HCT116 (cell line): ENCODE measurements around the gene CD300C. TPM values are rescaled to one million over a fixed set of nuclear protein-coding genes. Genes with fewer than 3 reads are reported as not detected.

Source experiments
- ATAC-seq: fragments of 200-7000 bp; cut with Tn5 transposase; 2 replicates; pipeline ENCODE4 v1.9.1; 2020; ENCODE audit warnings: mild to moderate bottlenecking, moderate library complexity
- BruUV-seq: library from RNA; stranded (reverse); fragments of 400-500 nt; replicated peaks from 2 replicates; lab custom pipeline; 2021; lab: Mats Ljungman, UMichigan
- CTCF ChIA-PET: fragments of 300-600 bp; sonication (Branson Sonifier 250); formaldehyde crosslinking; loops from one replicate; lab custom pipeline; 2021; ENCODE audit warnings: antibody characterized with exemption; lab: Charles Lee
- POLR2A ChIA-PET: fragments of 300-600, 350-600 bp; sonication (Branson Sonifier 250); formaldehyde crosslinking; loops from one replicate; lab custom pipeline; 2021; ENCODE audit warnings: antibody characterized with exemption; lab: Charles Lee
- RAD21 ChIA-PET, 2 experiments: fragments of 300-600 bp; sonication (Branson Sonifier 250); formaldehyde crosslinking; loops; one replicate each; lab custom pipeline; 2023; ENCODE audit warnings: low total read pairs in 2 of 2; ENCODE audit not compliant: uncharacterized antibody in 2 of 2, unreplicated experiment in 2 of 2, low non-redundant PET in 1 of 2; lab: Charles Lee
- DNase-seq: peaks from one replicate; pipeline ENCODE4 v3.0.0-alpha.2; 2010; ENCODE audit warnings: low read depth, low spot score
- H2AFZ ChIP-seq: fragments of 200-600 bp; shearing (Covaris generic), sonication (generic); 2 replicates; pipeline ENCODE4 v1.6.1; 2017; ENCODE audit warnings: low read depth, mixed run types, mixed read lengths, antibody characterized with exemption, low read length; ENCODE audit not compliant: poor library complexity, severe bottlenecking
- H3K27ac ChIP-seq: 2 replicates; pipeline ENCODE4 v1.5.1; 2012; ENCODE audit warnings: low read depth, low read length
- H3K27me3 ChIP-seq: fragments of 200-600 bp; sonication (generic); 2 replicates; pipeline ENCODE4 v1.6.1; 2016; ENCODE audit warnings: mixed run types, low read length, mixed read lengths; ENCODE audit not compliant: insufficient read depth
- H3K36me3 ChIP-seq, 2 experiments: fragments of 200-500 bp in 1 of 2; fragments of 200-600 bp in 1 of 2; sonication (Bioruptor generic) in 1 of 2; sonication (generic) in 1 of 2; 2 replicates each; pipeline versions ENCODE4 v1.5.1 to v1.6.1; 2014 to 2016; ENCODE audit warnings: low read length in 2 of 2, inconsistent platforms in 1 of 2, mixed read lengths in 1 of 2, mixed run types in 1 of 2; ENCODE audit not compliant: insufficient read depth in 2 of 2, control insufficient read depth in 1 of 2
- H3K4me1 ChIP-seq, 2 experiments: fragments of 200-600 bp in 1 of 2; sonication (generic) in 1 of 2; 2 replicates each; pipeline versions ENCODE4 v1.5.1 to v1.6.1; 2012 to 2017; ENCODE audit warnings: low read length in 2 of 2, inconsistent platforms in 1 of 2, mild to moderate bottlenecking in 1 of 2, mixed read lengths in 1 of 2, mixed run types in 1 of 2, moderate library complexity in 1 of 2; ENCODE audit not compliant: insufficient read depth in 2 of 2, control insufficient read depth in 1 of 2
- H3K4me2 ChIP-seq: fragments of 200-600 bp; sonication (generic); 2 replicates; pipeline ENCODE4 v1.6.1; 2017; ENCODE audit warnings: mixed run types, low read length, mixed read lengths
- H3K4me3 ChIP-seq, 2 experiments: fragments of 200-600 bp in 1 of 2; sonication (generic) in 1 of 2; replicated peaks in 1 of 2; 2 replicates each; pipeline ENCODE4 v1.5.1; 2011 to 2016; ENCODE audit warnings: low read length in 2 of 2, control low read depth in 1 of 2, low read depth in 1 of 2, mild to moderate bottlenecking in 1 of 2, mixed read lengths in 1 of 2, mixed run types in 1 of 2
- H3K79me2 ChIP-seq: fragments of 200-600 bp; sonication (generic); 2 replicates; pipeline ENCODE4 v1.6.1; 2017; ENCODE audit warnings: mild to moderate bottlenecking, mixed run types, low read length, moderate library complexity, mixed read lengths; ENCODE audit not compliant: insufficient read depth
- H3K9ac ChIP-seq: fragments of 200-600 bp; sonication (generic); 2 replicates; pipeline ENCODE4 v1.6.1; 2016; ENCODE audit warnings: low read length, mixed read lengths
- H3K9me2 ChIP-seq: fragments of 200-600 bp; sonication (generic), shearing (Covaris generic); 2 replicates; pipeline ENCODE4 v1.6.1; 2017; ENCODE audit warnings: mixed run types, mild to moderate bottlenecking, moderate library complexity; ENCODE audit not compliant: insufficient read depth
- H3K9me3 ChIP-seq, 2 experiments: fragments of 200-500 bp in 1 of 2; fragments of 200-600 bp in 1 of 2; sonication (Bioruptor generic) in 1 of 2; sonication (generic) in 1 of 2; 2 replicates each; pipeline ENCODE4 v1.6.1; 2014 to 2017; ENCODE audit warnings: low read length in 2 of 2, mixed read lengths in 2 of 2, inconsistent platforms in 1 of 2, low read depth in 1 of 2, mild to moderate bottlenecking in 1 of 2, mixed run types in 1 of 2, moderate library complexity in 1 of 2; ENCODE audit not compliant: control insufficient read depth in 1 of 2, insufficient read depth in 1 of 2
- H4K20me1 ChIP-seq: fragments of 200-600 bp; sonication (generic), shearing (Covaris generic); 2 replicates; pipeline ENCODE4 v1.6.1; 2017; ENCODE audit warnings: mixed run types, mild to moderate bottlenecking, moderate library complexity; ENCODE audit not compliant: insufficient read depth
- ATF3 ChIP-seq: IDR thresholded peaks from 2 replicates; pipeline ENCODE4 v1.6.1; 2012
- CTCF ChIP-seq, 3 experiments: fragments of 200-600 bp in 1 of 3; sonication (generic) in 1 of 3; IDR thresholded peaks in 2 of 3; conservative IDR thresholded peaks in 1 of 3; 2 replicates each; pipeline ENCODE4 v1.5.1; 2012 to 2017; ENCODE audit warnings: low read depth in 2 of 3, low read length in 2 of 3, antibody characterized with exemption in 1 of 3, borderline replicate concordance in 1 of 3, control low read depth in 1 of 3, mild to moderate bottlenecking in 1 of 3, mixed read lengths in 1 of 3, mixed run types in 1 of 3, moderate library complexity in 1 of 3; ENCODE audit not compliant: insufficient read depth in 1 of 3
- ELF1 ChIP-seq: IDR thresholded peaks from 2 replicates; pipeline ENCODE4 v1.6.1; 2012; ENCODE audit warnings: low read depth, borderline replicate concordance
- FOSL1 ChIP-seq: IDR thresholded peaks from 2 replicates; pipeline ENCODE4 v1.6.1; 2012; ENCODE audit warnings: low read depth
- POLR2AphosphoS5 ChIP-seq: IDR thresholded peaks from 2 replicates; pipeline ENCODE4 v1.6.1; 2011; ENCODE audit warnings: mild to moderate bottlenecking, low read depth, low read length, moderate library complexity
- REST ChIP-seq: IDR thresholded peaks from 2 replicates; pipeline ENCODE4 v1.6.1; 2012; ENCODE audit warnings: low read depth
- SIN3A ChIP-seq: IDR thresholded peaks from 2 replicates; pipeline ENCODE4 v1.6.1; 2012; ENCODE audit warnings: low read depth
- YY1 ChIP-seq: IDR thresholded peaks from 2 replicates; pipeline ENCODE4 v1.6.1; 2011; ENCODE audit warnings: low read length, low read depth, moderate library complexity, mild to moderate bottlenecking; ENCODE audit not compliant: insufficient replicate concordance; ENCODE audit errors: extremely low read depth
- intact Hi-C: fragments of 100-400 bp; cut with micrococcal nuclease; formaldehyde crosslinking; loops from 2 replicates; pipeline ENCODE4 v1.10.0; 2022
- total RNA-seq: library from RNA; stranded (reverse); gene quantifications from one replicate; pipeline ENCODE4 v1.2.1, GENCODE V29; 2021; ENCODE audit not compliant: unreplicated experiment

Gene CD300C
- total RNA-seq, 1 experiment from 2014 or later = 0.15 TPM

GRCh38 chr17:74544991-74545842 lies 698 bp downstream of the CD300C start:
- intact Hi-C loops = no loop called here
- Histone ChIP-seq H3K4me1 (peaks cover 0 to 5% of the 10 kb centered on the region in 2 experiments; a peak in 1 of 4 replicates), H3K27me3 (no peaks in the 10 kb centered on the region; the same call in 1 of the 2 replicates)

GRCh38 chr17:74543891-74544760 lies 1.8 kb downstream of the CD300C start:
- Histone ChIP-seq H4K20me1 (no peaks in the 10 kb centered on the region), H3K9me3 (no peaks in the 10 kb centered on the region), H3K79me2 (no peaks in the 10 kb centered on the region), H3K27ac (no peak overlapping the region), H3K27me3 (peaks cover under 1% of the 10 kb centered on the region; the same call in 1 of the 2 replicates), H2AFZ (no peak overlapping the region), H3K36me3 (no peaks in the 10 kb centered on the region), H3K9ac (no peak overlapping the region), H3K4me3 (no peak overlapping the region), H3K4me2 (no peak overlapping the region), H3K4me1 (peaks cover 0 to 5% of the 10 kb centered on the region in 2 experiments; a peak in 1 of 4 replicates), H3K9me2 (no peaks in the 10 kb centered on the region)
- ChIA-PET RAD21 (no interaction called here), CTCF (no interaction called here), POLR2A (no interaction called here)
- intact Hi-C loops = no loop called here
- ATAC-seq (no peak), DNase-seq (no peak)
- BruUV-seq = no TSS peak
- TF ChIP-seq CTCF (IDR thresholded peaks at IDR 0.05 in 2 of 3, conservative IDR thresholded peaks at IDR 0.05 in 1 of 3; ENCODE audit: borderline replicate concordance in 1 of 3, insufficient read depth in 1 of 3, low read depth in 2 of 3, low read length in 2 of 3) (no peak), REST (no peak), ELF1 (no peak), SIN3A (no peak)

More at GRCh38 chr17:74544991-74545842, 698 bp downstream of the CD300C start:
- Histone ChIP-seq H3K36me3 (no peaks in the 10 kb centered on the region), H4K20me1 (no peaks in the 10 kb centered on the region), H3K27ac (no peak overlapping the region), H2AFZ (no peak overlapping the region), H3K4me3 (no peak overlapping the region), H3K9ac (no peak overlapping the region), H3K79me2 (no peaks in the 10 kb centered on the region), H3K4me2 (no peak overlapping the region), H3K9me2 (no peaks in the 10 kb centered on the region), H3K9me3 (no peaks in the 10 kb centered on the region)
- no peak for ATAC-seq
- RAD21 ChIA-PET = no interaction called here
- TF ChIP-seq FOSL1 (no peak), ATF3 (no peak), POLR2AphosphoS5 (no peak), YY1 (no peak)
- CTCF ChIA-PET = interaction anchor here (0.7 kb wide), 1 partner anchor 12 kb away, joined by 3 read pairs; no protein-coding TSS in a partner anchor
- BruUV-seq = no TSS peak
- no peak for DNase-seq
- POLR2A ChIA-PET = no interaction called here
